ENCODE data around the gene RPRD2. TPM values are rescaled to one million over a fixed set of nuclear protein-coding genes. Genes with fewer than 3 reads are reported as not detected.

The RPRD2 gene
- total RNA-seq, 4 donors from 2014 or later, result 14.5 to 19.9 (median 16.3) TPM

GRCh38 chr1:150352866-150353265, 11.1 kb upstream of the RPRD2 start:
- ATAC-seq (ENCODE audit: low FRiP score), result no peak

GRCh38 chr1:150362721-150363425, 1.1 kb upstream of the RPRD2 start:
- ATAC-seq (ENCODE audit: low FRiP score) (peak; percentile 6), DNase-seq (ENCODE audit: low spot score) (no peak)
- TF ChIP-seq CTCF (IDR thresholded peaks at IDR 0.05), result no peak

More at GRCh38 chr1:150352866-150353265, 11.1 kb upstream of the RPRD2 start:
- TF ChIP-seq CTCF (IDR thresholded peaks at IDR 0.05), result no peak
- no peak for DNase-seq (ENCODE audit: low spot score)

- no peak for TF ChIP-seq CTCF (IDR thresholded peaks at IDR 0.05)
- ATAC-seq (ENCODE audit: low FRiP score), result peak; percentile 53
- peak; percentile 29 for DNase-seq (ENCODE audit: low spot score)
Measured at GRCh38 chr1:150364231-150365003, 470 bp downstream of the RPRD2 start.

GRCh38 chr1:150365941-150366340, 2.0 kb downstream of the RPRD2 start:
- ATAC-seq (ENCODE audit: low FRiP score), result no peak
- TF ChIP-seq CTCF (IDR thresholded peaks at IDR 0.05), result no peak

GRCh38 chr1:150366416-150367296, 2.7 kb downstream of the RPRD2 start:
- ATAC-seq (ENCODE audit: low FRiP score), result no peak
- DNase-seq (ENCODE audit: low spot score), result no peak
- TF ChIP-seq CTCF (IDR thresholded peaks at IDR 0.05), result no peak

More at GRCh38 chr1:150365941-150366340, 2.0 kb downstream of the RPRD2 start:
- DNase-seq (ENCODE audit: low spot score), result no peak

GRCh38 chr1:150371110-150371509, 7.2 kb downstream of the RPRD2 start:
- ATAC-seq (ENCODE audit: low FRiP score) (no peak), DNase-seq (ENCODE audit: low spot score) (no peak)
- TF ChIP-seq CTCF (IDR thresholded peaks at IDR 0.05), result no peak
